ENCODE data around the gene FITM1. TPM values are rescaled to one million over a fixed set of nuclear protein-coding genes. Genes with fewer than 3 reads are reported as not detected.

Gene FITM1
- total and polyA plus RNA-seq, 2 experiments from 2014 or later: 0.53 TPM; not detected in 1

DNA sequence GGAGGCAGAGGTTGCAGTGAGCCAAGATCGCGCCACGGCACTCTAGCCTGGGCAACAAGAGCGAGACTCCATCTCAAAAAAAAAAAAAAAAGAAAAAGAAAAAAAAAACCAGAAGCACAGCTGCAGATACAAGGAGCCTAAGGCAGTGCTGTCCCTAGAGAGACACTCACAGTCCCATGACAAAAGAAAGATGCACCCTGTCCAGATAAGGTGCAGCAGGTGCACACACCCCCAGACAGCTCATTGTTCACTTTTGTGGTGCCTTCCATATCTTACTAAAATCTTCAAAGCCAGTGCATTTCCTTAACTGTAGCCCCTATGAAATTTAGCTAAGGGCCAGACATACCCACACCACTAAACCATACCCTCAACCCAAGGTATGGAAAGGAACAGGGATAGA lies 8.0 kb upstream of the FITM1 start:
- H3K27ac Mint-ChIP-seq: no peak overlapping the region
- ATAC-seq: no peak
- H3K9me2 ChIP-seq (ENCODE audit: insufficient read depth): no peaks in the 10 kb centered on the region
- TF ChIP-seq EZH2 (IDR thresholded peaks at IDR 0.05; ENCODE audit: low read depth, unreplicated experiment): no peak
- no peaks in the 10 kb centered on the region; the same call in 1 of the 2 replicates for H4K20me1 ChIP-seq (replicated peaks; ENCODE audit: insufficient read depth)
- no peaks in the 10 kb centered on the region for H3K27me3 ChIP-seq (ENCODE audit: insufficient read depth)
- H3K4me1 Mint-ChIP-seq: no peaks in the 10 kb centered on the region
- DNase-seq (ENCODE audit: low spot score): no peak
- no peak overlapping the region for H3K27ac ChIP-seq (ENCODE audit: low read depth)
- H3K79me2 ChIP-seq (replicated peaks; ENCODE audit: insufficient read depth): no peaks in the 10 kb centered on the region
- no peak overlapping the region for H3K4me3 Mint-ChIP-seq
- H3K4me1 ChIP-seq (ENCODE audit: insufficient read depth): no peaks in the 10 kb centered on the region
- no peaks in the 10 kb centered on the region for H3F3A ChIP-seq (replicated peaks; ENCODE audit: low read depth)
- H3K9me3 Mint-ChIP-seq: no peaks in the 10 kb centered on the region
- H3K4me2 ChIP-seq: no peak overlapping the region
- H2AFZ ChIP-seq: no peak overlapping the region
- H3K36me3 Mint-ChIP-seq (ENCODE audit: low read depth): peaks cover 53% of the 10 kb centered on the region
- H3K36me3 ChIP-seq (ENCODE audit: insufficient read depth): peaks cover 19% of the 10 kb centered on the region; the same call in 1 of the 2 replicates
- no peak overlapping the region for H3K4me3 ChIP-seq
- H3K27me3 Mint-ChIP-seq (ENCODE audit: insufficient read depth, low read depth, poor library complexity): no peaks in the 10 kb centered on the region

DNA sequence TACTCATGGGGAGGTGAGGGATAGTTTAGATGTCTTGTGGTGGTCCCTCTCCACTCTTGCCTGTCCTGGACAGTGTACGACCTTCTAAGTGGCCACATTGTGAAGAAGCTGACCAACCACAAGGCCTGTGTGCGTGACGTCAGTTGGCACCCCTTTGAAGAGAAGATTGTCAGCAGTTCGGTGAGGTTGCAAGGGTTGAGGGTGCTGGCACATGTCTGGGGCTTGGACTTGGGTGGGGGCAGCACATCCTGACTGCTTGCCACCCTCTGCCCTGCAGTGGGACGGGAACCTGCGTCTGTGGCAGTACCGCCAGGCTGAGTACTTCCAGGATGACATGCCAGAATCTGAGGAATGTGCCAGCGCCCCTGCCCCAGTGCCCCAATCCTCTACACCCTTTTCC lies 7.6 kb upstream of the FITM1 start:
- no peaks in the 10 kb centered on the region for H3K9me2 ChIP-seq (ENCODE audit: insufficient read depth)
- no peak for DNase-seq (ENCODE audit: low spot score)
- H3K4me3 Mint-ChIP-seq: no peak overlapping the region
- TF ChIP-seq, protein P1, sequence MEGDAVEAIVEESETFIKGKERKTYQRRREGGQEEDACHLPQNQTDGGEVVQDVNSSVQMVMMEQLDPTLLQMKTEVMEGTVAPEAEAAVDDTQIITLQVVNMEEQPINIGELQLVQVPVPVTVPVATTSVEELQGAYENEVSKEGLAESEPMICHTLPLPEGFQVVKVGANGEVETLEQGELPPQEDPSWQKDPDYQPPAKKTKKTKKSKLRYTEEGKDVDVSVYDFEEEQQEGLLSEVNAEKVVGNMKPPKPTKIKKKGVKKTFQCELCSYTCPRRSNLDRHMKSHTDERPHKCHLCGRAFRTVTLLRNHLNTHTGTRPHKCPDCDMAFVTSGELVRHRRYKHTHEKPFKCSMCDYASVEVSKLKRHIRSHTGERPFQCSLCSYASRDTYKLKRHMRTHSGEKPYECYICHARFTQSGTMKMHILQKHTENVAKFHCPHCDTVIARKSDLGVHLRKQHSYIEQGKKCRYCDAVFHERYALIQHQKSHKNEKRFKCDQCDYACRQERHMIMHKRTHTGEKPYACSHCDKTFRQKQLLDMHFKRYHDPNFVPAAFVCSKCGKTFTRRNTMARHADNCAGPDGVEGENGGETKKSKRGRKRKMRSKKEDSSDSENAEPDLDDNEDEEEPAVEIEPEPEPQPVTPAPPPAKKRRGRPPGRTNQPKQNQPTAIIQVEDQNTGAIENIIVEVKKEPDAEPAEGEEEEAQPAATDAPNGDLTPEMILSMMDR (conservative IDR thresholded peaks at IDR 0.05; ENCODE audit: low read depth in 2 of 2): no peak
- TF ChIP-seq POLR2AphosphoS5 (IDR thresholded peaks at IDR 0.05; ENCODE audit: low read depth) (no peak), EZH2 (IDR thresholded peaks at IDR 0.05; ENCODE audit: low read depth, unreplicated experiment) (no peak), ZNF331 (CRISPR knock-in tag; IDR thresholded peaks at IDR 0.05; ENCODE audit: low read depth) (no peak), STAT1 (IDR thresholded peaks at IDR 0.05; ENCODE audit: unreplicated experiment) (no peak), CREB1 (CRISPR knock-in tag; IDR thresholded peaks at IDR 0.05; ENCODE audit: low read depth) (no peak), EZH2phosphoT487 (IDR thresholded peaks at IDR 0.05; ENCODE audit: unreplicated experiment) (no peak), JUNB (IDR thresholded peaks at IDR 0.05; ENCODE audit: unreplicated experiment) (no peak), NANOG (IDR thresholded peaks at IDR 0.05; ENCODE audit: borderline replicate concordance) (no peak)
- TF ChIP-seq, protein P2, sequence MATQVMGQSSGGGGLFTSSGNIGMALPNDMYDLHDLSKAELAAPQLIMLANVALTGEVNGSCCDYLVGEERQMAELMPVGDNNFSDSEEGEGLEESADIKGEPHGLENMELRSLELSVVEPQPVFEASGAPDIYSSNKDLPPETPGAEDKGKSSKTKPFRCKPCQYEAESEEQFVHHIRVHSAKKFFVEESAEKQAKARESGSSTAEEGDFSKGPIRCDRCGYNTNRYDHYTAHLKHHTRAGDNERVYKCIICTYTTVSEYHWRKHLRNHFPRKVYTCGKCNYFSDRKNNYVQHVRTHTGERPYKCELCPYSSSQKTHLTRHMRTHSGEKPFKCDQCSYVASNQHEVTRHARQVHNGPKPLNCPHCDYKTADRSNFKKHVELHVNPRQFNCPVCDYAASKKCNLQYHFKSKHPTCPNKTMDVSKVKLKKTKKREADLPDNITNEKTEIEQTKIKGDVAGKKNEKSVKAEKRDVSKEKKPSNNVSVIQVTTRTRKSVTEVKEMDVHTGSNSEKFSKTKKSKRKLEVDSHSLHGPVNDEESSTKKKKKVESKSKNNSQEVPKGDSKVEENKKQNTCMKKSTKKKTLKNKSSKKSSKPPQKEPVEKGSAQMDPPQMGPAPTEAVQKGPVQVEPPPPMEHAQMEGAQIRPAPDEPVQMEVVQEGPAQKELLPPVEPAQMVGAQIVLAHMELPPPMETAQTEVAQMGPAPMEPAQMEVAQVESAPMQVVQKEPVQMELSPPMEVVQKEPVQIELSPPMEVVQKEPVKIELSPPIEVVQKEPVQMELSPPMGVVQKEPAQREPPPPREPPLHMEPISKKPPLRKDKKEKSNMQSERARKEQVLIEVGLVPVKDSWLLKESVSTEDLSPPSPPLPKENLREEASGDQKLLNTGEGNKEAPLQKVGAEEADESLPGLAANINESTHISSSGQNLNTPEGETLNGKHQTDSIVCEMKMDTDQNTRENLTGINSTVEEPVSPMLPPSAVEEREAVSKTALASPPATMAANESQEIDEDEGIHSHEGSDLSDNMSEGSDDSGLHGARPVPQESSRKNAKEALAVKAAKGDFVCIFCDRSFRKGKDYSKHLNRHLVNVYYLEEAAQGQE (IDR thresholded peaks at IDR 0.05; ENCODE audit: unreplicated experiment): no peak
- TF ChIP-seq, protein P3, sequence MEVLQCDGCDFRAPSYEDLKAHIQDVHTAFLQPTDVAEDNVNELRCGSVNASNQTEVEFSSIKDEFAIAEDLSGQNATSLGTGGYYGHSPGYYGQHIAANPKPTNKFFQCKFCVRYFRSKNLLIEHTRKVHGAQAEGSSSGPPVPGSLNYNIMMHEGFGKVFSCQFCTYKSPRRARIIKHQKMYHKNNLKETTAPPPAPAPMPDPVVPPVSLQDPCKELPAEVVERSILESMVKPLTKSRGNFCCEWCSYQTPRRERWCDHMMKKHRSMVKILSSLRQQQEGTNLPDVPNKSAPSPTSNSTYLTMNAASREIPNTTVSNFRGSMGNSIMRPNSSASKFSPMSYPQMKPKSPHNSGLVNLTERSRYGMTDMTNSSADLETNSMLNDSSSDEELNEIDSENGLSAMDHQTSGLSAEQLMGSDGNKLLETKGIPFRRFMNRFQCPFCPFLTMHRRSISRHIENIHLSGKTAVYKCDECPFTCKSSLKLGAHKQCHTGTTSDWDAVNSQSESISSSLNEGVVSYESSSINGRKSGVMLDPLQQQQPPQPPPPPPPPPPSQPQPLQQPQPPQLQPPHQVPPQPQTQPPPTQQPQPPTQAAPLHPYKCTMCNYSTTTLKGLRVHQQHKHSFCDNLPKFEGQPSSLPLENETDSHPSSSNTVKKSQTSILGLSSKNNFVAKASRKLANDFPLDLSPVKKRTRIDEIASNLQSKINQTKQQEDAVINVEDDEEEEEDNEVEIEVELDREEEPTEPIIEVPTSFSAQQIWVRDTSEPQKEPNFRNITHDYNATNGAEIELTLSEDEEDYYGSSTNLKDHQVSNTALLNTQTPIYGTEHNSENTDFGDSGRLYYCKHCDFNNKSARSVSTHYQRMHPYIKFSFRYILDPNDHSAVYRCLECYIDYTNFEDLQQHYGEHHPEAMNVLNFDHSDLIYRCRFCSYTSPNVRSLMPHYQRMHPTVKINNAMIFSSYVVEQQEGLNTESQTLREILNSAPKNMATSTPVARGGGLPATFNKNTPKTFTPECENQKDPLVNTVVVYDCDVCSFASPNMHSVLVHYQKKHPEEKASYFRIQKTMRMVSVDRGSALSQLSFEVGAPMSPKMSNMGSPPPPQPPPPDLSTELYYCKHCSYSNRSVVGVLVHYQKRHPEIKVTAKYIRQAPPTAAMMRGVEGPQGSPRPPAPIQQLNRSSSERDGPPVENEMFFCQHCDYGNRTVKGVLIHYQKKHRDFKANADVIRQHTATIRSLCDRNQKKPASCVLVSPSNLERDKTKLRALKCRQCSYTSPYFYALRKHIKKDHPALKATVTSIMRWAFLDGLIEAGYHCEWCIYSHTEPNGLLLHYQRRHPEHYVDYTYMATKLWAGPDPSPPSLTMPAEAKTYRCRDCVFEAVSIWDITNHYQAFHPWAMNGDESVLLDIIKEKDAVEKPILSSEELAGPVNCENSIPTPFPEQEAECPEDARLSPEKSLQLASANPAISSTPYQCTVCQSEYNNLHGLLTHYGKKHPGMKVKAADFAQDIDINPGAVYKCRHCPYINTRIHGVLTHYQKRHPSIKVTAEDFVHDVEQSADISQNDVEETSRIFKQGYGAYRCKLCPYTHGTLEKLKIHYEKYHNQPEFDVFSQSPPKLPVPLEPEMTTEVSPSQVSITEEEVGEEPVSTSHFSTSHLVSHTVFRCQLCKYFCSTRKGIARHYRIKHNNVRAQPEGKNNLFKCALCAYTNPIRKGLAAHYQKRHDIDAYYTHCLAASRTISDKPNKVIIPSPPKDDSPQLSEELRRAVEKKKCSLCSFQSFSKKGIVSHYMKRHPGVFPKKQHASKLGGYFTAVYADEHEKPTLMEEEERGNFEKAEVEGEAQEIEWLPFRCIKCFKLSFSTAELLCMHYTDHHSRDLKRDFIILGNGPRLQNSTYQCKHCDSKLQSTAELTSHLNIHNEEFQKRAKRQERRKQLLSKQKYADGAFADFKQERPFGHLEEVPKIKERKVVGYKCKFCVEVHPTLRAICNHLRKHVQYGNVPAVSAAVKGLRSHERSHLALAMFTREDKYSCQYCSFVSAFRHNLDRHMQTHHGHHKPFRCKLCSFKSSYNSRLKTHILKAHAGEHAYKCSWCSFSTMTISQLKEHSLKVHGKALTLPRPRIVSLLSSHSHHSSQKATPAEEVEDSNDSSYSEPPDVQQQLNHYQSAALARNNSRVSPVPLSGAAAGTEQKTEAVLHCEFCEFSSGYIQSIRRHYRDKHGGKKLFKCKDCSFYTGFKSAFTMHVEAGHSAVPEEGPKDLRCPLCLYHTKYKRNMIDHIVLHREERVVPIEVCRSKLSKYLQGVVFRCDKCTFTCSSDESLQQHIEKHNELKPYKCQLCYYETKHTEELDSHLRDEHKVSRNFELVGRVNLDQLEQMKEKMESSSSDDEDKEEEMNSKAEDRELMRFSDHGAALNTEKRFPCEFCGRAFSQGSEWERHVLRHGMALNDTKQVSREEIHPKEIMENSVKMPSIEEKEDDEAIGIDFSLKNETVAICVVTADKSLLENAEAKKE (CRISPR knock-in tag; IDR thresholded peaks at IDR 0.05): no peak

More for the DNA sequence above, 7.6 kb upstream of the FITM1 start:
- Histone ChIP-seq H3K36me3 (ENCODE audit: insufficient read depth) (peaks cover 18% of the 10 kb centered on the region; the same call in 1 of the 2 replicates), H3F3A (replicated peaks; ENCODE audit: low read depth) (no peaks in the 10 kb centered on the region), H3K4me1 (ENCODE audit: insufficient read depth) (no peaks in the 10 kb centered on the region), H3K27ac (ENCODE audit: low read depth) (no peak overlapping the region), H2AFZ (no peak overlapping the region), H3K4me3 (no peak overlapping the region), H3K4me2 (no peak overlapping the region), H4K20me1 (replicated peaks; ENCODE audit: insufficient read depth) (no peaks in the 10 kb centered on the region; the same call in 1 of the 2 replicates), H3K27me3 (ENCODE audit: insufficient read depth) (no peaks in the 10 kb centered on the region), H3K79me2 (replicated peaks; ENCODE audit: insufficient read depth) (no peaks in the 10 kb centered on the region)
- Mint-ChIP-seq H3K27ac (no peak overlapping the region), H3K36me3 (ENCODE audit: low read depth) (peaks cover 49% of the 10 kb centered on the region), H3K27me3 (ENCODE audit: insufficient read depth, low read depth, poor library complexity) (no peaks in the 10 kb centered on the region), H3K4me1 (no peaks in the 10 kb centered on the region), H3K9me3 (no peaks in the 10 kb centered on the region)
- ATAC-seq: no peak
